Measurements from ENCODE around the gene SPATA32. TPM values are rescaled to one million over a fixed set of nuclear protein-coding genes. Genes with fewer than 3 reads are reported as not detected.

The SPATA32 gene
- total and polyA plus RNA-seq, 9 donors: 0.12 TPM; not detected in 8

DNA sequence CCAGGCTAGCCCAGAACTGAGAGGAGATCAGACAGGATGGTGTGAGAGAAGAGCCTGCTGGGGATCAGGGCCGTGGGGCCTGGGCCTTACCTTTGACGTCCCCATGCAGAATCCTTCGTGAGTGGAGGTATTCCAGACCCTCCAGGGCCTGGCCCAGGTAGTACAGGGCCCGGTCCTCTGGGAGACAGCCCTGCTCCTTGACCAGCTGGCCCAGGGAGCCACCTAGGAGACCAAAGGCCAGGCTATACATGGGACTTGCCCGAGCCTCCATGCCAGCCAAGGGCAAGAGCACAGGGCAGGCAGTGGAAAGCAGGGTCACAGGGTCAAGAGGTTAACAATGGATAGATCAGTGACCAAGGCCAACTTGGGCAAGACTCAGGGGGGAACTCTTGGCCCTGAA lies 12.1 kb upstream of the SPATA32 start:
- H3K4me1 ChIP-seq (ENCODE audit: insufficient read depth): peaks cover 10% of the 10 kb centered on the region
- H3K36me3 ChIP-seq: peaks cover 1% of the 10 kb centered on the region
- H3K9me3 ChIP-seq: no peaks in the 10 kb centered on the region
- no peak overlapping the region for H3K4me3 ChIP-seq
- no peak overlapping the region for H3K27ac ChIP-seq
- TF ChIP-seq EP300 (IDR thresholded peaks at IDR 0.05) (no peak), POLR2A (IDR thresholded peaks at IDR 0.05) (no peak)
- TF ChIP-seq, protein P1, sequence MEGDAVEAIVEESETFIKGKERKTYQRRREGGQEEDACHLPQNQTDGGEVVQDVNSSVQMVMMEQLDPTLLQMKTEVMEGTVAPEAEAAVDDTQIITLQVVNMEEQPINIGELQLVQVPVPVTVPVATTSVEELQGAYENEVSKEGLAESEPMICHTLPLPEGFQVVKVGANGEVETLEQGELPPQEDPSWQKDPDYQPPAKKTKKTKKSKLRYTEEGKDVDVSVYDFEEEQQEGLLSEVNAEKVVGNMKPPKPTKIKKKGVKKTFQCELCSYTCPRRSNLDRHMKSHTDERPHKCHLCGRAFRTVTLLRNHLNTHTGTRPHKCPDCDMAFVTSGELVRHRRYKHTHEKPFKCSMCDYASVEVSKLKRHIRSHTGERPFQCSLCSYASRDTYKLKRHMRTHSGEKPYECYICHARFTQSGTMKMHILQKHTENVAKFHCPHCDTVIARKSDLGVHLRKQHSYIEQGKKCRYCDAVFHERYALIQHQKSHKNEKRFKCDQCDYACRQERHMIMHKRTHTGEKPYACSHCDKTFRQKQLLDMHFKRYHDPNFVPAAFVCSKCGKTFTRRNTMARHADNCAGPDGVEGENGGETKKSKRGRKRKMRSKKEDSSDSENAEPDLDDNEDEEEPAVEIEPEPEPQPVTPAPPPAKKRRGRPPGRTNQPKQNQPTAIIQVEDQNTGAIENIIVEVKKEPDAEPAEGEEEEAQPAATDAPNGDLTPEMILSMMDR (IDR thresholded peaks at IDR 0.05): no peak
- no peak for DNase-seq
- intact Hi-C loops (cut with DNase I): loop anchor here in 2 of 4 donors (10.0 kb wide), 2 partner anchors 49 to 111 kb away; partner anchors contain the start of gene FMNL1 (in 1 of the 2)
- H3K27me3 ChIP-seq: no peaks in the 10 kb centered on the region
- 80 to 94% (median 89%) methylated on average over 5 of the region's 5 CpGs for WGBS, 3 donors

DNA sequence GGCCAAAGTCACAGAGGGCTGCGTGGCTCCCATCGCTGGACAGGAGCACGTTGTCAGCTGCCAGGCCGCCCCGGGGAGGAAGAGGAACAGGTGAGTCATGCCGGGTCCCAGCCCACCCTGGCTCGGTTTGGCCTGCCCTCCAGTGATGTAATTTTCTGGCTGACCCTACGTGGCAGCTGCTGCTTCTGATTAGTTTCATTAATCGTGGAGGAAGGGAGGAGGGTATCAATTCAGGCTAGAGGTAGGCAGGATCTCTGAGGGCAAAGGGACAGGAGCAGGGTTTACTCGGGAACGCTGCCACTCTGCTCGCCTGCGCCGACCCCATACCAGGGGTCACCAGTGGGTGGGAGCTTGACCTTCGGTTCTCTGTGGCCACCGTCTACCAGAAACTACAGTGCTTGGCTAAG lies 11.7 kb upstream of the SPATA32 start:
- H3K9me3 ChIP-seq: no peaks in the 10 kb centered on the region
- peaks cover 3% of the 10 kb centered on the region for H3K36me3 ChIP-seq
- peaks cover 9% of the 10 kb centered on the region for H3K4me1 ChIP-seq (ENCODE audit: insufficient read depth)
- no peak overlapping the region for H3K27ac ChIP-seq
- whole genome bisulfite sequencing, 3 donors: 73 to 79% (median 77%) methylated on average over 15 to 16 of the region's 16 CpGs
- no peak for DNase-seq
- no peak for TF ChIP-seq POLR2A (IDR thresholded peaks at IDR 0.05)
- TF ChIP-seq, protein P1 (IDR thresholded peaks at IDR 0.05): no peak
- intact Hi-C loops (cut with DNase I): loop anchor here in 2 of 4 donors (10.0 kb wide), 2 partner anchors 49 to 111 kb away; partner anchors contain the start of gene FMNL1 (in 1 of the 2)
- H3K4me3 ChIP-seq: no peak overlapping the region
- no peaks in the 10 kb centered on the region for H3K27me3 ChIP-seq

DNA sequence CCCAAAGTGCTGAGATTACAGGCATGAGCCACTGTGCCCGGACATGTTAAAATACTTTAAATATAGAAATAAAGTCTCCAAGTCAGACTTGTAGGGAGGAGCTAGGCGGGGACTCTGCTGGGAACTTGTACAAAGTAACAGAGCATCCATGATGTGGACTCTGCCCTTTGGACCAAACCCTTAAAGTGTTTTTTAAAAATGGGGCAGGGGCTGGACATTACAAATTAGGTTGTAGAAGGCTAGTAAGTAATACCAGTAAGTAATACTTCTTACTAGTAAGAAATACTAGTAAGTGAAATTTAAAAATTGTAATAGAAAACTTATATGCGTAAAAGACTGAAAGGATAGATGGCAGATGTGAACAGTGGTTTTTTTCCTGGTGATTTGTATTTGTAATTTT lies 9.7 kb upstream of the SPATA32 start:
- Histone ChIP-seq H3K36me3 (peaks cover 3% of the 10 kb centered on the region), H3K4me1 (ENCODE audit: insufficient read depth) (no peaks in the 10 kb centered on the region), H3K9me3 (no peaks in the 10 kb centered on the region), H3K4me3 (no peak overlapping the region), H3K27me3 (no peaks in the 10 kb centered on the region), H3K27ac (no peak overlapping the region)
- intact Hi-C loops (cut with DNase I): loop anchor here in 2 of 4 donors (10.0 kb wide), 2 partner anchors 47 to 113 kb away; partner anchors contain the start of gene FMNL1 (in 1 of the 2)
- DNase-seq: no peak
- WGBS, 3 donors: 94 to 97% (median 95%) methylated on average over 3 of the region's 3 CpGs
- TF ChIP-seq, protein P1 (IDR thresholded peaks at IDR 0.05): no peak
- TF ChIP-seq POLR2A (IDR thresholded peaks at IDR 0.05) (no peak), EP300 (IDR thresholded peaks at IDR 0.05) (no peak)

DNA sequence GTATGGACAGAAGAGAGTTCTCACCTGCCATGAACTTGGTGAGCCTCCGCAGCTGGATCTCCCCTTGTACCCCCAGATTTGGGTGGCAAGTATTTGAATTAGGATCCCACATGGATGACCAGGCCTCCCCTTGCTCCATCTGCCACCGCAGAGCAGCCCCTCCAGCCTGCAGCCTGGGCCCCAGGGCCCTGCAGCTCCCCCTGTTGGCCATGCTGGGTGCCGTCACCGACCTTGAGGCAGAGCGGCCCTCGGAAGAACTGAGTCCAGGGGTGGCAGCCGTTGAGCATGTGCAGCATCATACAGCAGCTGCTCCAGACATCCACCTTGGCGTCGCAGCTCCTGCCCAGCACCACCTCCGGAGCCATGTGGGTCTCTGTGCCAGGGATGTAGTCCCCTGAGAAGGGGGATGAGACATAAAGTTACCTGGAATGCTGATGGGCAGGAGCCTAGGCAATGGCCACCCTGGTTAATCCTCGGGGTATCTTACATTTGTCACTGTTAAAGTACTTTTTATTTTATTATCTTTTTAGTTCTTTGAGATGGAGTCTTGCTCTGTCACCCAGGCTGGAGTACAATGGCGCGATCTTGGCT lies 9.0 kb upstream of the SPATA32 start:
- intact Hi-C loops (cut with DNase I): loop anchor here in 2 of 4 donors (10.0 kb wide), 2 partner anchors 46 to 114 kb away; partner anchors contain the start of gene FMNL1 (in 1 of the 2)
- Histone ChIP-seq H3K27me3 (no peaks in the 10 kb centered on the region), H3K27ac (no peak overlapping the region), H3K4me3 (no peak overlapping the region), H3K9me3 (no peaks in the 10 kb centered on the region), H3K36me3 (peaks cover 3% of the 10 kb centered on the region), H3K4me1 (ENCODE audit: insufficient read depth) (no peaks in the 10 kb centered on the region)
- WGBS, 3 donors: 77 to 85% (median 83%) methylated on average over 13 of the region's 13 CpGs
- TF ChIP-seq EP300 (IDR thresholded peaks at IDR 0.05): no peak
- TF ChIP-seq, protein P1 (IDR thresholded peaks at IDR 0.05): no peak
- TF ChIP-seq POLR2A (IDR thresholded peaks at IDR 0.05): no peak
- DNase-seq: no peak

Data from ovary (tissue), 9 donors.